ENCODE measurements around the gene CDC42EP4. TPM values are rescaled to one million over a fixed set of nuclear protein-coding genes. Genes with fewer than 3 reads are reported as not detected.

The CDC42EP4 gene
- total RNA-seq, 1 experiment from 2014 or later = 48.4 TPM

- POLR2A ChIA-PET (ENCODE audit: unreplicated experiment) = interaction anchor here (0.6 kb wide), 1 partner anchor 21 kb away, joined by 5 read pairs; no protein-coding TSS in a partner anchor
- Histone ChIP-seq H3K79me2 (ENCODE audit: low read depth) (no peaks in the 10 kb centered on the region), H3K4me2 (no peak overlapping the region), H3K4me1 (replicated peaks; ENCODE audit: insufficient read depth) (peaks cover 11% of the 10 kb centered on the region), H3K27me3 (ENCODE audit: insufficient read depth, low read depth) (no peaks in the 10 kb centered on the region), H3K4me3 (no peak overlapping the region), H3K9me3 (ENCODE audit: insufficient read depth, low read depth) (no peaks in the 10 kb centered on the region), H4K20me1 (ENCODE audit: insufficient read depth) (no peaks in the 10 kb centered on the region), H3F3A (ENCODE audit: insufficient read depth, low read depth) (no peaks in the 10 kb centered on the region), H3K27ac (no peak overlapping the region), H3K9me2 (ENCODE audit: insufficient read depth) (no peaks in the 10 kb centered on the region), H2AFZ (no peak overlapping the region), H3K36me3 (ENCODE audit: low read depth) (no peaks in the 10 kb centered on the region)
- no TSS peak for BruUV-seq (replicated peaks)
- intact Hi-C loops (cut with micrococcal nuclease; ENCODE audit: unreplicated experiment) = no loop called here
- CTCF ChIA-PET = interaction anchor here (0.7 kb wide), 1 partner anchor 48 kb away, joined by 7 read pairs; no protein-coding TSS in a partner anchor
- DNase-seq = no peak
- no peak for TF ChIP-seq EZH2 (IDR thresholded peaks at IDR 0.05; ENCODE audit: low read depth)
- TF ChIP-seq CTCF (conservative IDR thresholded peaks at IDR 0.05) = no peak
Observed at GRCh38 chr17:73262676-73263642, 48.8 kb downstream of the CDC42EP4 start.

- CTCF ChIA-PET = no interaction called here
- Histone ChIP-seq H3F3A (ENCODE audit: insufficient read depth, low read depth) (no peaks in the 10 kb centered on the region), H3K36me3 (ENCODE audit: low read depth) (no peaks in the 10 kb centered on the region), H3K27ac (no peak overlapping the region), H4K20me1 (ENCODE audit: insufficient read depth) (no peaks in the 10 kb centered on the region), H2AFZ (no peak overlapping the region), H3K4me3 (no peak overlapping the region), H3K9me3 (ENCODE audit: insufficient read depth, low read depth) (no peaks in the 10 kb centered on the region), H3K4me2 (no peak overlapping the region), H3K27me3 (ENCODE audit: insufficient read depth, low read depth) (no peaks in the 10 kb centered on the region), H3K79me2 (ENCODE audit: low read depth) (no peaks in the 10 kb centered on the region), H3K9me2 (ENCODE audit: insufficient read depth) (no peaks in the 10 kb centered on the region), H3K4me1 (replicated peaks; ENCODE audit: insufficient read depth) (peaks cover 2% of the 10 kb centered on the region; the same call in 1 of the 2 replicates)
- no peak for DNase-seq
- POLR2A ChIA-PET (ENCODE audit: unreplicated experiment) = interaction anchor here (0.5 to 0.6 kb wide), 2 partner anchors 20 to 49 kb away, joined by 5 read pairs; no protein-coding TSS in a partner anchor
- TF ChIP-seq CTCF (conservative IDR thresholded peaks at IDR 0.05) (no peak), EZH2 (IDR thresholded peaks at IDR 0.05; ENCODE audit: low read depth) (no peak)
- no TSS peak for BruUV-seq (replicated peaks)
- intact Hi-C loops (cut with micrococcal nuclease; ENCODE audit: unreplicated experiment) = no loop called here
Observed at GRCh38 chr17:73261952-73262675, 49.7 kb downstream of the CDC42EP4 start.

GRCh38 chr17:73261617-73261951 is 50.2 kb downstream of the CDC42EP4 start, which contains the start of gene CPSF4L:
Gene CPSF4L (minus strand): TSS chr17:73261880. CDS start chr17:73261818, 62 bp downstream.
- no peak within 1 kb of the TSS for H3K4me2 ChIP-seq
- intact Hi-C loops (cut with micrococcal nuclease; ENCODE audit: unreplicated experiment) = no loop called here
- H3K27me3 ChIP-seq (ENCODE audit: insufficient read depth, low read depth) = no peaks in the 10 kb centered on the region
- TF ChIP-seq CTCF (conservative IDR thresholded peaks at IDR 0.05) (no peak), EZH2 (IDR thresholded peaks at IDR 0.05; ENCODE audit: low read depth) (no peak)
- H3K9me2 ChIP-seq (ENCODE audit: insufficient read depth) = no peaks in the 10 kb centered on the region
- H3F3A ChIP-seq (ENCODE audit: insufficient read depth, low read depth) = no peaks in the 10 kb centered on the region
- H4K20me1 ChIP-seq (ENCODE audit: insufficient read depth) = no peaks in the 10 kb centered on the region
- CTCF ChIA-PET = no interaction called here
- no peak within 1 kb of the TSS for H2AFZ ChIP-seq
- BruUV-seq (replicated peaks) = no TSS peak
- no peak for DNase-seq
- H3K9me3 ChIP-seq (ENCODE audit: insufficient read depth, low read depth) = no peaks in the 10 kb centered on the region
- no peak within 1 kb of the TSS for H3K27ac ChIP-seq
- no peaks in the 10 kb centered on the region for H3K36me3 ChIP-seq (ENCODE audit: low read depth)
- no peaks in the 10 kb centered on the region for H3K4me1 ChIP-seq (replicated peaks; ENCODE audit: insufficient read depth)
- no peaks in the 10 kb centered on the region for H3K79me2 ChIP-seq (ENCODE audit: low read depth)
- H3K4me3 ChIP-seq = no peak within 1 kb of the TSS
- POLR2A ChIA-PET (ENCODE audit: unreplicated experiment) = interaction anchor here (0.5 to 0.6 kb wide), 2 partner anchors 49 to 96 kb away, joined by 3 to 5 read pairs; no protein-coding TSS in a partner anchor
